Cortex of kidney (tissue), 1 donor: ENCODE measurements around the gene HAGH.

Experiments
- DNase-seq: peaks from one replicate; lab custom pipeline; 2025; lab: John Stamatoyannopoulos, UW

Gene HAGH

GRCh38 chr16:1786242-1787055 lies 40.2 kb downstream of the HAGH start:
- no peak for DNase-seq

GRCh38 chr16:1785846-1786170 lies 40.8 kb downstream of the HAGH start:
- DNase-seq: no peak

GRCh38 chr16:1784977-1785845 lies 41.4 kb downstream of the HAGH start:
- no peak for DNase-seq

- peak; percentile 100 for DNase-seq
Measured at GRCh38 chr16:1782408-1783264, 44.0 kb downstream of the HAGH start, which contains the start of the genes NUBP2 and SPSB3. NUBP2 (plus strand) TSS chr16:1782960; CDS start chr16:1783021, 61 bp downstream. SPSB3 (minus strand) TSS chr16:1782571; CDS start chr16:1781483, 1,088 bp downstream.

- DNase-seq: no peak
Measured at GRCh38 chr16:1781758-1782407, 44.7 kb downstream of the HAGH start.

GRCh38 chr16:1781254-1781653 lies 45.4 kb downstream of the HAGH start:
- no peak for DNase-seq

- DNase-seq: no peak
Measured at GRCh38 chr16:1780677-1781072, 46.0 kb downstream of the HAGH start.

GRCh38 chr16:1779741-1780676 lies 46.6 kb downstream of the HAGH start:
- no peak for DNase-seq

- DNase-seq: no peak
Measured at GRCh38 chr16:1779234-1779701, 47.4 kb downstream of the HAGH start.

GRCh38 chr16:1778200-1779179 lies 48.1 kb downstream of the HAGH start:
- DNase-seq: no peak

- no peak for DNase-seq
Measured at GRCh38 chr16:1777375-1778199, 49.0 kb downstream of the HAGH start.

- no peak for DNase-seq
Measured at GRCh38 chr16:1776991-1777374, 49.6 kb downstream of the HAGH start.

- no peak for DNase-seq
Measured at GRCh38 chr16:1776672-1776955, 50.0 kb downstream of the HAGH start.

- no peak for DNase-seq
Measured at GRCh38 chr16:1775846-1776671, 50.6 kb downstream of the HAGH start.

- no peak for DNase-seq
Measured at GRCh38 chr16:1775006-1775845, 51.4 kb downstream of the HAGH start.

- no peak for DNase-seq
Measured at GRCh38 chr16:1774448-1774780, 52.2 kb downstream of the HAGH start.
